GM12891 (cell line): ENCODE data around the gene SH3D21.

Experiments used
- POLR2A ChIP-seq: IDR thresholded peaks from 2 replicates; pipeline ENCODE4 v1.6.1; 2011; ENCODE audit warnings: low read depth, low read length, control low read depth
- POLR2AphosphoS5 ChIP-seq: IDR thresholded peaks from 2 replicates; pipeline ENCODE4 v1.6.1; 2011; ENCODE audit warnings: low read depth, low read length, control low read depth
- TAF1 ChIP-seq: IDR thresholded peaks from 2 replicates; pipeline ENCODE4 v1.6.1; 2011; ENCODE audit warnings: low read depth, low read length, control low read depth

- no peak for TF ChIP-seq TAF1
- TF ChIP-seq POLR2AphosphoS5, result no peak
- no peak for TF ChIP-seq POLR2A
Observed at GRCh38 chr1:36349839-36350238, 43.7 kb downstream of the SH3D21 start.
